Mucosa of stomach (tissue), 1 donor: Measurements from ENCODE around the gene PAPLN.

Experiments
- H3K27me3 ChIP-seq: one replicate; pipeline ENCODE4 v1.7.0; 2013; ENCODE audit warnings: mild to moderate bottlenecking, low read length; ENCODE audit not compliant: control insufficient read depth, insufficient read depth
- H3K36me3 ChIP-seq: one replicate; pipeline ENCODE4 v1.7.0; 2013; ENCODE audit warnings: low read length; ENCODE audit not compliant: control insufficient read depth, insufficient read depth
- H3K4me1 ChIP-seq: one replicate; pipeline ENCODE4 v1.7.0; 2013; ENCODE audit warnings: mild to moderate bottlenecking, low read length; ENCODE audit not compliant: control insufficient read depth, insufficient read depth
- H3K4me3 ChIP-seq: one replicate; pipeline ENCODE4 v1.7.0; 2013; ENCODE audit warnings: low read length
- H3K9ac ChIP-seq: one replicate; pipeline ENCODE4 v1.7.0; 2013; ENCODE audit warnings: mild to moderate bottlenecking, low read length, moderate library complexity
- H3K9me3 ChIP-seq: one replicate; pipeline ENCODE4 v1.7.0; 2013; ENCODE audit warnings: mild to moderate bottlenecking, low read length, moderate library complexity; ENCODE audit not compliant: control insufficient read depth
- donor health status: Pancreatic carcinoma.

Gene PAPLN

DNA sequence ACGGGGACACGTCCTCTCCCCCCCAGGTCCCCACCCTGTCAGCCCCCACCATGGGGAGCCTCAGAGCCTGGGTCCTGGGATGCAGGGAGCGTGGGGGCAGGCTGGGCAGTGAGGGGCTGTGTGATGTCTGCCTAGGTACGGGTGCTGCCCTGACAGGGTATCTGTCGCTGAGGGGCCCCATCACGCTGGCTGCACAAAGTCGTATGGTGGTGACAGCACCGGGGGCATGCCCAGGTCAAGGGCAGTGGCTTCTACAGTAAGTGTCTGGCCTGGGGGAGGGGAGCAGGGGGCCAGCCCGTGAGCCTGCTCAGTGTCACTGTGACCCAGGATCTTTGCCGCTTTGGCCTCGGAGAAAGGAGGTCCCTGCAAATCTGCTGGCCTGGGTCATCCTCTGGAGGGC lies 23.3 kb downstream of the PAPLN start:
- Histone ChIP-seq H3K9me3 (no peaks in the 10 kb centered on the region), H3K9ac (no peak overlapping the region), H3K27me3 (no peaks in the 10 kb centered on the region), H3K4me1 (no peaks in the 10 kb centered on the region), H3K36me3 (no peaks in the 10 kb centered on the region), H3K4me3 (no peak overlapping the region)

DNA sequence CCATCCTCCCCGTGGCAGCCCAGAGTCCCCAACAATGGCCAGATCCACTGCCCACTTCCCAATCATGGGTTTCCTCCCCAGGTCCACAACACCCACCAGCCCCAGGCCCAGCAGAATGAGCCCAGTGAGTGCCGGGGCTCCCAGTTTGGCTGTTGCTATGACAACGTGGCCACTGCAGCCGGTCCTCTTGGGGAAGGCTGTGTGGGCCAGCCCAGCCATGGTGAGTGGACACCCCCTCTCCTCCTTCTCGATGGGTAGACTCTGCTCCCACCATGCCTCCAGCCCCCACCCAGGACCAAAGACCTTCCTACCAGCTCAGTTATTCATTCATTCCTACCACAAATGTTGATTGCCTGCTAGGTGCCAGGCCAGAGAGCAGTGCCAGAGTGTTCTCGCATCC lies 23.8 kb downstream of the PAPLN start:
- H3K27me3 ChIP-seq = no peaks in the 10 kb centered on the region
- no peaks in the 10 kb centered on the region for H3K36me3 ChIP-seq
- no peak overlapping the region for H3K9ac ChIP-seq
- H3K4me1 ChIP-seq = no peaks in the 10 kb centered on the region
- no peaks in the 10 kb centered on the region for H3K9me3 ChIP-seq
- H3K4me3 ChIP-seq = no peak overlapping the region

DNA sequence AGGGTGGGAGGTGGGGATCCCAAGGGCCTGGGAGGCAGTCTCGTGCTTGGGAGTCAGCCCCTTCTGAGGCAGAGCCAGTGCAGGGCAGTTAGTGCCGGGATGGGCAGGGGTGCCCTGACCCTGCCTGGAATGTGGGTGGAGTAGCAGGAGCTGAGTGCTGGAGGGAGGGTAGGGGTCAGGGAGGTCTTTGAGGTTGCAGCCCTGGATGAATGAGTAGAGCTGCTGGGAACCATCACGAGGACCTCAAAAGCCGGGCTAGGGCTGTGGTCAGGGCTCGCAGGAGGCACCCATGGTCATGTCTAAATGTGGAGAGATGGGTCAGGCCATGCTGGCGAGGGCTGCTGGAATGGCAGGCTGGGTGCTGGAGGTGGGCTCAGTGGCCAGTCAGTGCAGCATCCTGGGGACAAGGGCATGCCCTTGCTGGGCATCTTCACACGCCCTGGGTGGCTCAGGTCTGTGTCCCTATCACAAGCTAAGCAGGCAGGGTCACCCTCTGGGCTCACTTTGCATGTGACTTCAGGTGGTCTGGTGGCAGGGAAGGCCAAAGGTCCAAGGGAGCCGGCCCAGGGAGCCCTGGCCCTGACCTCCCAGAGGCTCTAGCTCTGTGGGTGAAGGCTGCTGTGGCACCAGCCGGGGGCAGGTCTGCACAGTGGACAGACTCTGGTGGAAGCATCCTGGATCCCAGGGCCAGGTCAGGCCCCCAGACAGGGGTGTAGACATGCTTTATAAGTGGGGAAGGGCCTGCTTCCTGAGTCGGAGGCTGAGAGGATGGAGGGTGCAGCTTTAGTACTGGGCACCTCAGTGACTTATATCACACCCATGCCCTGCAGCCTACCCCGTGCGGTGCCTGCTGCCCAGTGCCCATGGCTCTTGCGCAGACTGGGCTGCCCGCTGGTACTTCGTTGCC lies 24.5 kb downstream of the PAPLN start:
- no peaks in the 10 kb centered on the region for H3K27me3 ChIP-seq

DNA sequence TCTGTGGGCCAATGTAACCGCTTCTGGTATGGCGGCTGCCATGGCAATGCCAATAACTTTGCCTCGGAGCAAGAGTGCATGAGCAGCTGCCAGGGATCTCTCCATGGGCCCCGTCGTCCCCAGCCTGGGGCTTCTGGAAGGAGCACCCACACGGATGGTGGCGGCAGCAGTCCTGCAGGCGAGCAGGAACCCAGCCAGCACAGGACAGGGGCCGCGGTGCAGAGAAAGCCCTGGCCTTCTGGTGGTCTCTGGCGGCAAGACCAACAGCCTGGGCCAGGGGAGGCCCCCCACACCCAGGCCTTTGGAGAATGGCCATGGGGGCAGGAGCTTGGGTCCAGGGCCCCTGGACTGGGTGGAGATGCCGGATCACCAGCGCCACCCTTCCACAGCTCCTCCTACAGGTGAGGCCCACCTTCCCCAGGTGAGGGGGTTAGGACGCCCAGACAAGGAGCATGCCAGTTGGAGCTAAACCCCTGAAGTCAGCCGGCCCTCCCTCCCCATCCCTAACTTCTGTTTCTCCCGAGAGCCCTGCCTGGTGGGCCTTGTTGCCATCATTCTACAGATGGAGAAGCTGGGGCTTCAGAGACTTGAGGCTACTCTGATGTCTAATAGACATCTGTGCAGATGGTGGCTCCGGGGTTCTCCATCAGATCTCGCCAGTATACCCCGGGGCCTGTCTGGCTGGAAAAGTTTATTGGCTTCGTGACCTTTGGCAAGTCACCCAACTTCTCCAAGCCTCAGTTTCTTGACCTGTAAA lies 25.3 kb downstream of the PAPLN start:
- no peak overlapping the region for H3K4me3 ChIP-seq
- no peaks in the 10 kb centered on the region for H3K27me3 ChIP-seq
- H3K9me3 ChIP-seq = no peaks in the 10 kb centered on the region
- no peaks in the 10 kb centered on the region for H3K4me1 ChIP-seq
- H3K36me3 ChIP-seq = no peaks in the 10 kb centered on the region
- H3K9ac ChIP-seq = no peak overlapping the region

More for the DNA sequence above, 24.5 kb downstream of the PAPLN start:
- H3K4me3 ChIP-seq = no peak overlapping the region
- no peaks in the 10 kb centered on the region for H3K36me3 ChIP-seq
- H3K9me3 ChIP-seq = no peaks in the 10 kb centered on the region
- no peaks in the 10 kb centered on the region for H3K4me1 ChIP-seq
- H3K9ac ChIP-seq = no peak overlapping the region

DNA sequence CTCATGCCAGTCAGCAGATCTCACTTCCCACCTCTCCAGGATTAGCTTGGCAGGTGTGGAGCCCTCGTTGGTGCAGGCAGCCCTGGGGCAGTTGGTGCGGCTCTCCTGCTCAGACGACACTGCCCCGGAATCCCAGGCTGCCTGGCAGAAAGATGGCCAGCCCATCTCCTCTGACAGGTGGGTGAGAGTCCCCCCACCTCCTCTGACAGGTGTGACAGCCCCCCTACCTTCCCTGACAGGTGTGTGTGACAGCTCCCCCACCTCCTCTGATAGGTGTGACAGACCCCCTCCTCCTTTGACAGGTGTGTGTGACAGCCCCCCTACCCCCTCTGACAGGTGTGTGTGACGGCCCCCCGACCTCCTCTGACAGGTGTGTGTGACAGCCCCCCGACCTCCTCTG lies 26.3 kb downstream of the PAPLN start:
- Histone ChIP-seq H3K4me3 (no peak overlapping the region), H3K36me3 (no peaks in the 10 kb centered on the region), H3K4me1 (no peaks in the 10 kb centered on the region), H3K9me3 (no peaks in the 10 kb centered on the region), H3K27me3 (no peaks in the 10 kb centered on the region), H3K9ac (no peak overlapping the region)

DNA sequence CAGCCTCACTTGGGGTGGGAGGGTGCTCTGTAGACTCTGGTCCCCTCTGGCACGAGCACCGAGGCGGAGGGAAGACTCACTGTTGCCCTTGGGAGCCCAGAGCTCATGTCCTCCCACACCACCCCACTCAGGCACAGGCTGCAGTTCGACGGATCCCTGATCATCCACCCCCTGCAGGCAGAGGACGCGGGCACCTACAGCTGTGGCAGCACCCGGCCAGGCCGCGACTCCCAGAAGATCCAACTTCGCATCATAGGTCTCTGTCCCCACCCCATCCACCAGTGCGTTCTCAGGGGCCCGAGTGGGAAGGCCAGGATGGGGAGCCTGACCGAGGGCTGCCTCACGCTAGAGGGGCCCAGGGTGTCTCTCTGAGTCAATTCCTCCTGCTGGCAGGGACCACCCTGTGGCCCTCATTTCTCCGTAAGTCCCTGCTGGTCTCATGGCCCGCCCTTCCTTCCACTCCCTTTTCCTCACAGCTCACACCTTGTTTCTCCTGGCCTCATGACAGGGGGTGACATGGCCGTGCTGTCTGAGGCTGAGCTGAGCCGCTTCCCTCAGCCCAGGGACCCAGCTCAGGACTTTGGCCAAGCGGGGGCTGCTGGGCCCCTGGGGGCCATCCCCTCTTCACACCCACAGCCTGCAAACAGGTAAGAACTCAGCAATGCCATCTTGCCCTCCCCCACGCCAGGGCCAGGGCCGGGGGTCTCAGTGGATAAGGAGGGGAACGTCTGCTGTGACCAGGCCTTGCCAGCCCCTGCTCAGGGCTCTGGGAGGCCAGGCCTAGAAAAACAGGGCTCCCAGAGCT lies 27.0 kb downstream of the PAPLN start:
- H3K9ac ChIP-seq = no peak overlapping the region
- H3K9me3 ChIP-seq = no peaks in the 10 kb centered on the region
- no peaks in the 10 kb centered on the region for H3K36me3 ChIP-seq
- no peaks in the 10 kb centered on the region for H3K27me3 ChIP-seq
- H3K4me3 ChIP-seq = no peak overlapping the region
- no peaks in the 10 kb centered on the region for H3K4me1 ChIP-seq

DNA sequence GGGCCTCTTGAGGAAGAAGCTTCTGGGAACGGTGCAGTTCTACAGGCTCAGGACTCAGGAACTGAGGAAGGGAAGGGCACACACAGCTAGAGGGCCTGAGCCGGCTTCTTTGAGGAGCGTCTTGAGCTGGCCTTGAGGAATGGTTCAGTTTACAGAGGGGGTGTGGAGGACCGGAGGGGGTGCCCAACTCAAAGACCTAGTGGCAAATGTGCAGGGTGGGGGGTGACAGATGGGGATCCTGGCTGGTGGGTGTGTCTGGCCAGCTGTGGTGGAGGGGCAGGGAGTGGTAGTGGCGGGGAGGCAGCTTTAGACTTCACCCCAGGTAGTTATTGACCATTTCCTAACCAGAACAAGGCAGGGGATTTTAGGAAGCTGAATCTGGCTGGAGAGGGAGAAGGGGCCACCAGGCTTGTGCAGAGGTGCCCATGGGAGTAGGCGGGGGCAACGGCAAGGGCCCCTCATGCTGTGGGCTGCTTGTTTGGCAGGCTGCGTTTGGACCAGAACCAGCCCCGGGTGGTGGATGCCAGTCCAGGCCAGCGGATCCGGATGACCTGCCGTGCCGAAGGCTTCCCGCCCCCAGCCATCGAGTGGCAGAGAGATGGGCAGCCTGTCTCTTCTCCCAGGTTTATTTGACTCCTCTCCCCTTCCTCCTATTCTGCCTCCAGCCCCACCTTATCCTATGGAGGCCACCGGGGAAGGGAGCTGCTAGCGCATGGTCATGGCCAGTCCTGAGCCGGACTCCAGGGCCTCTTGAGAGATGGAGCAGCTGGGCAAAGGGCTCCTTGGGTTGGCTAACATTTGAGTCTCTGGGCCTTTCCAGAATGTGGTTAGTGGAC lies 27.8 kb downstream of the PAPLN start:
- Histone ChIP-seq H3K9me3 (no peaks in the 10 kb centered on the region), H3K36me3 (no peaks in the 10 kb centered on the region), H3K9ac (no peak overlapping the region), H3K4me3 (no peak overlapping the region), H3K27me3 (no peaks in the 10 kb centered on the region), H3K4me1 (peaks cover 7% of the 10 kb centered on the region)

DNA sequence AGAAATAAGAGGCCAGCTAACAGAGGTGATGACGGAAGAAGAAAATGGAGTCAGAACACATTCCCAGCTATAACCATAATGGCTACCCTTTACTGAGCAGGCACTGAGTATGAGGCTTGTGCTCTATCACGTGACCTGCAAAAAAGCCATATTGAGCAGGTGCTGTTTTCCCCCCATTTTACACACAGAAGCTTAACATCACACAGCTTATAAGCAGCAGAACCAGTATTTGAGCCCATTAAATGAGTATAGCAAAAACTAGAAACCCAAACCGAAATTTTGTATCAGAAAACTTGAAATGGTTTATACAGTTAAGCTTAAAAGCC lies 28.4 kb downstream of the PAPLN start:
- no peak overlapping the region for H3K9ac ChIP-seq
- H3K4me1 ChIP-seq = peaks cover 12% of the 10 kb centered on the region
- no peaks in the 10 kb centered on the region for H3K27me3 ChIP-seq
- no peaks in the 10 kb centered on the region for H3K9me3 ChIP-seq
- no peak overlapping the region for H3K4me3 ChIP-seq
- H3K36me3 ChIP-seq = no peaks in the 10 kb centered on the region

DNA sequence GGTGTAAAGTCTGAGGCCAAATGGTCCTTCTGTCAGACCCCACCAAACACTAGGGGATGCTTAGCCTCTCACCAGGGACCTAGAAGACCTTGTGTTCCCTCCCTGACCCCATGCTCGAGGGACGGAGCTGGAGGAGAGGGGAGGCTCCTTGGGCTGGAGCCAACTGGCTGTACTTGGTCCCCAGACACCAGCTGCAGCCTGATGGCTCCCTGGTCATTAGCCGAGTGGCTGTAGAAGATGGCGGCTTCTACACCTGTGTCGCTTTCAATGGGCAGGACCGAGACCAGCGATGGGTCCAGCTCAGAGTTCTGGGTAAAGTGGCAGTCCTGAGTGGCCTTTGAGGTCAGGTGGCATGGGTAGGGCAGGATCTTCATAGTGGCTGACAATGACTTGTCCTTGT lies 29.0 kb downstream of the PAPLN start:
- Histone ChIP-seq H3K9me3 (no peaks in the 10 kb centered on the region), H3K4me1 (peaks cover 12% of the 10 kb centered on the region), H3K4me3 (no peak overlapping the region), H3K9ac (no peak overlapping the region), H3K36me3 (no peaks in the 10 kb centered on the region), H3K27me3 (no peaks in the 10 kb centered on the region)

DNA sequence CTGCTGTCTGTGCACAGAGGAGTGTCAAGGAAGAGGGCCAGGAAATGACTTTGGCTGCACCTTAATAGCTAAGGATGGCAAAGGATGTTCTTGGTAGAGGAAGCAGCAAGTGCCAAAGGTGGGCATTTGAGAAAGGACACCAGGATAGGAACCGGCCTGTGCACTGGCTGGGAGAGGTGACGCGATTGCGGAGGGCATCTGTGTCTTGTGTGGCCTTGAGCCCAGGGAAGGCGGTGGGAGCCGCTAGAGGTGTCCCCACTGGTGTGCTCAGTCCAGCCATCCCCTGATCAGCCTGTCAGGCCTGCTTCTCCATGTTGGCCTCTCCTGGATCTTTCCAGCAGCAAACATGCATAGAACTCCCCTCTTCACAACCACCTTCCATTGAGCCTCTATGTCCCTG lies 30.2 kb downstream of the PAPLN start:
- H3K36me3 ChIP-seq = no peaks in the 10 kb centered on the region
- H3K9me3 ChIP-seq = no peaks in the 10 kb centered on the region
- H3K27me3 ChIP-seq = no peaks in the 10 kb centered on the region
- peaks cover 12% of the 10 kb centered on the region for H3K4me1 ChIP-seq
- no peak overlapping the region for H3K9ac ChIP-seq
- H3K4me3 ChIP-seq = no peak overlapping the region

DNA sequence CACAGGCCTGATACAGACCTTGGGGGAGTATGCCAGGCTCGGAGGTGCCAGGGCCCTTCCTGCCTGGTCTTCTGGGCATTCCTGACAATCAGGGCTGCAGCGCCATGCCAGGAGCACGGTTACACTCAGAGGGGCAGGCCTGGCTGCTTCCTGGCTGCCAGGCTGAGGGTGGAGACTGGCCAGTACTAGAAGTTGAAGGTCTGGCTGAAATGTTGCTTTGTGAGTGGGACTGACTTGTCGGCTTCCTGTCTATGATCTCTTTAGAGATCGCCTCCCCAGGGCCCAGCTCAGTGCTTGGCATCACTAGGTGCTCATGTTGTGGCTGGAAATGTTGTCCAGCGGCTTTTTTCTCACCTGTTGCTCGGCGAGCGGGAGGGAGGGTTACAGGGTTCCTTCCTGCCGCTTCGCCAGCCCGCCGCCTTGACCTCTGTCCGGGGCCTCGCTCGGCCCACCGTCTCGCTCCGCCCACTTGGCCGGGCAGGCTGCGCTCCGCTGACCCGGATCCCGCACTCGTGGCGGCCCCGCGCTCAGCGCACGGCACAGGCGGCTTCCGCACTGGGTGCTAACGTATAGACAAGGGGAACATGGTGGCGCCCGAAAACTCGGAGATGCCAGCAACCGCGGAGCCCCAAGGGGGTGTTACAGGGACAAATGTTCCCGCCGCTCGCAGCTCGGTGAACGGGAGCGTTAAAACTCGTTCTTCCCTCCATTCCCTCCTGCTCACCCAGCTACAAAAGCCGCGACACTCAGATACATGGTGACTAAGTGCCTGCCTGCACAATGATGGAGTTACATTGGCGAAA lies 32.6 kb downstream of the PAPLN start:
- peaks cover 5% of the 10 kb centered on the region for H3K36me3 ChIP-seq
- peak overlapping the region; percentile 31 for H3K9ac ChIP-seq
- H3K9me3 ChIP-seq = no peaks in the 10 kb centered on the region
- no peaks in the 10 kb centered on the region for H3K27me3 ChIP-seq
- peaks cover 12% of the 10 kb centered on the region for H3K4me1 ChIP-seq
- peak overlapping the region; percentile 9 for H3K4me3 ChIP-seq
